Measurements from ENCODE around the gene CNGA1.

DNA sequence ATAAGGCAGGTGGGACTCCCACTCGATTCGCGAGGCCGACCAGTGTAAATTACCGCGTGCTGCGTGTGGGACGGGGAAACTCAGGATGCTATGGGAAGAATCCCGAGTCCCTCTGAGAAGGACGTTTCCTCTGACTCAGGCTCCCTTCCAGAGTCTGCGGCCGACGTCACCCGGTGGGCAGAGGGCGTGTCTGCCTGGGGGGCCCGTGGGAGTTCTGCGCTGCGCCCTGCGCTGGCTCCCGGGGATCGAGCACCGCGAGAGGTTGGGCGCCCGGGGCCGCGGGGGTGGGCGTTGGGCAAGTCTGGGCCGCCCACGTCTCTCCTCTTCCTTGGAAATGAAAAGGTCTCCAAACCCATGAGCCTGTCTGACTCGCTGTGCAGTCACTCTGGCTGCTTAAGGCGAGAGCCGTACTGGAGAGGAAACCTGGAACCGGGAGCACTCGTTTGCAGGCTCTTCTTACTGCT, 659 bp upstream of the CNGA1 start:
- TF ChIP-seq EZH2 (IDR thresholded peaks at IDR 0.05) = no peak
- TF ChIP-seq POLR2AphosphoS5 (IDR thresholded peaks at IDR 0.05; ENCODE audit: borderline replicate concordance, low read depth, low read length) = no peak
- no peak for TF ChIP-seq FOXP2 (optimal IDR thresholded peaks at IDR 0.05; ENCODE audit: control extremely low read depth, extremely low read length, insufficient read depth)
